Frontal cortex (tissue), 4 donors: ENCODE results near the gene OXSR1. TPM values are rescaled to one million over a fixed set of nuclear protein-coding genes. Genes with fewer than 3 reads are reported as not detected.
A peak's percentile ranks its signal among the peaks of the same experiment; 100 is the strongest.
"Not testable (repeated sequence)": the region's sequence is repeated elsewhere in the genome, so short reads cannot be mapped to it uniquely, and the experiment has no call there.

Experiments used
- DNase-seq, 2 donors: peaks; one replicate each; pipeline ENCODE4 v3.0.0; 2012; ENCODE audit warnings: low spot score in 2 of 2
- FAIRE-seq: peaks from 2 replicates; lab custom pipeline; 2012; peaks lifted over from hg19 to GRCh38; lab: Jason Lieb, UNC
- total RNA-seq: library from RNA; depleted of rRNA; stranded (reverse); fragments of >200 nt; gene quantifications from one replicate; pipeline ENCODE4 v1.2.3, GENCODE V29; 2014
- donor health status: control.
- donor health status: control.
- donor health status: control.

Gene OXSR1
- total RNA-seq, 1 donor from 2014 or later, result 51.0 TPM

DNA sequence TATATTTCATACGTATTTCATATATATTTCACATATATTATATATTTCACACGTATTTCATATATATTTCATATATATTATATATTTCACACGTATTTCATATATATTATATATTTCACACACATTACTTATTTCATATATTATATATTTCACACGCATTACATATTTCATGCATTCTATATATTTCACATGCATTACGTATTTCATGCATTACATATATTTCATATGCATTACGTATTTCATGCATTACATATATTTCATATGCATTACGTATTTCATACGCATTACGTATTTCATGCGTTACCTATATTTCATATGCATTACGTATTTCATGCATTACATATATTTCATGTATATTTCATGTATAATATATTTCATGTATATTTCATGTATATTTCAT lies 4.6 kb upstream of the OXSR1 start:
- DNase-seq, FAIRE-seq: not testable (repeated sequence)

DNA sequence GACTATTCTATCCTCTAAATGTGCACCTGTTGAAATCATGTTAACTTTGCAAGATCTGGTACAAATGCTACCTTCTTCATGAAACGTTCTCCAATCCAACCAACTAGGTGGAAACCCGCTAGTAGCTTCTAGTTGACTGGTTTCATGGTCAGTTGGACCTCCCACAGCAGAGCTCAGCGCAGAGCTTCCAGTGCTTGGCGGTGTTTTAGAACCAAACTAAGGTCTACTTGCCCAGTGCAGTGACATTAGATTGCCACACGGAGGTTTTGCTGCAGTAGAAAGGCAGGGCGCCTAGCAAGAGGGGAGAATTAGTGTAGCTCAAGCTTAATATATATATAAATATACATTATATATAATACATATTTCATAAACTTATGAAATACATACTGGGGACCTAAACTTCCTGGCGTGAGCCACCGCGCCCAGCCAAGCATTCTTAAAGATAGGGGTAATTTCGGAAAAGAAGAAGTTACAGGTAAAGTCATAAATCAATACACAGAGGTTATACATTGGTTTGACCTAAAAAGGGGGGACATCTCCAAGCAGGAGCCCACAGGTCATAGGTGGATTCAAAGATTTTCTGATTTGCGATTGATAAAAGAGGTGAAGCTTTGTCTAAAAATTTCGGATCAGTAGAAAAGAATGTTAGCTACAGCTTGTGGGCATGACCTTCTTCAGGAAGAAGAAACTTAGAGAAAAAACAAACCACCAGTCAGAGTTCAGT lies 2.1 kb upstream of the OXSR1 start:
- FAIRE-seq, result no peak
- DNase-seq, result no peak

DNA sequence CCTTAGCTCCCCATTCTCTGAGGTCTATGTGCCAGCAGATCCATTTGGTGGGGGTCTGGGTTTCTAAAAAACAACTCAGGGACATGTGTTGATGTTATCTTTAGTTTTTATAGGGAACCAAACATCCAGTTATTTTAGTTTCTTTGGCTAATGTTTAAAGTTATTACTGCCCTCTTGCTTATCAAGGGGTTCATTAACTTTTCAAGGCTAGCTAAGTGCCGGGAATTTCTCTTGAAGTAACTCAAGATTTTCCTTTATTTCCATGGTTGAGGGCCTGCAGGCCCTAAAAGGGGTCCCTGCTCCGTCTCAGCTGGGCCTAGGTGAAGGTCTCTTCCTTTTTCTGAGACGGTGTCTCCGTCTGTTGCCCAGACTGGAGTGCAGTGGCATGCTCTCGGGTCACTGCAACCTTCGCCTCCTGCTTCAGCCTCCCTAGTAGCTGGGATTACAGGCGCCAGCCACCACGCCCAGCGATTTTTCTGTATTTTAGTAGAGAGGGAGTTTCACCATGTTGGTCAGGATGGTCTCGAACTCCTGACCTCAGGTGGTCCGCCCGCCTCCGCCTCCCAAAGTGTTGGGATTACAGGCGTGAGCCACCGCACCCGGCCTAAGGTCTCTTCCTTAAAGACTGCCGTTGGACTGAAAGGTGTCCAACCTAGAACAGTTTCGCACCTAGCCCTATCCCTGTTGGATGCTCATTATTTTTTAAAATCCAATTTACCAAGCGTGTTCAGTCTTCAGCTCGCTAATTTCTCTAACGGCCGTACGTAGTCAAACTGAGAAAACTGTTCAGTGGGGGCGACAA lies 1.3 kb upstream of the OXSR1 start:
- no peak for FAIRE-seq

DNA sequence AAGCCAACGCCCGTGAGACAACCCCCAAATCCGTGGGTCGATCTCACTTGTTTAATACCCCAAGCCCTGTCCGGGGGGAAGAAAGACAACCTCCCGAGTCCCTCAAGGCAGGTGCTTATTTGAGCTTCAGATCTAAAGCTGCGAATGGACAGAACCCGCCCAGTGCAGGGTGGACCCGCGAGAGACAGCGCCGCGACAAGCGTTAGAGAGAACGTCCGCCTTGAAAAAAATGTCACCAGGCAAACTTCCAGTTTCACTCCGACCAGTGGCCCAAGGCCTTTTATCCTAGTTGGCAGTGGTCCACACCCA lies 740 bp upstream of the OXSR1 start:
- no peak for FAIRE-seq
- no peak for DNase-seq

More for the DNA sequence above, 1.3 kb upstream of the OXSR1 start:
- no peak for DNase-seq

DNA sequence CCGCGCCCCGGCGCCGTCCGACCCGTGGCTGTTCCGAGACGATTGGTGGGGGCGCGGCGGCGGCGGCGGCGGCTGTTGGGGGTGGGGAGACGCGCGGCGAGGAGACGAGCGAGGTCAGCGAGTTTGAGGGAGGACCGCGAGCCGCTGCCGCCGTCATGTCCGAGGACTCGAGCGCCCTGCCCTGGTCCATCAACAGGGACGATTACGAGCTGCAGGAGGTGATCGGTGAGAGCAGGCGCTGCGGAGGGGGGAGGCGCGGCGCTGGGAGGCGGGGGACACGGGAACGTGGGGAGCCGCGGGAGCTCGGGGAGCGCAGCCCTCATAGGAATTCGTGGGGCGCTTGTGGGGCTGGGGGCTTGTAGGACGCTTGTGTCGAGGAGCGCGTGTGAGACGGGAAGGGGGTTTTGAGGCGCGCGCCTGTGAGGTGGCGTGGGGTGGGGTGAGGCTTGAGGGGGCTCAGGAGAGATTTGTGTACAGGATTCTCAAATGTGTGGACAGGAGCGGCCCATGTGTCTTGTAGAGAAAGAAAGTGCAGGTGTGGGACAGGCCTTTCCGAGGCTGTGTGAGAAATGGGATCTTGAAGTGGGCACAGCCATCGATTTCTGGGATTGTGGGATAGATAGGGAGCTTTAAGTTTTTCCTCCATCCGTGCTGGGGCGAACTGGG lies 518 bp downstream of the OXSR1 start:
- peak in 1 of 2 donors; percentile 66 for DNase-seq
- FAIRE-seq, result no peak

DNA sequence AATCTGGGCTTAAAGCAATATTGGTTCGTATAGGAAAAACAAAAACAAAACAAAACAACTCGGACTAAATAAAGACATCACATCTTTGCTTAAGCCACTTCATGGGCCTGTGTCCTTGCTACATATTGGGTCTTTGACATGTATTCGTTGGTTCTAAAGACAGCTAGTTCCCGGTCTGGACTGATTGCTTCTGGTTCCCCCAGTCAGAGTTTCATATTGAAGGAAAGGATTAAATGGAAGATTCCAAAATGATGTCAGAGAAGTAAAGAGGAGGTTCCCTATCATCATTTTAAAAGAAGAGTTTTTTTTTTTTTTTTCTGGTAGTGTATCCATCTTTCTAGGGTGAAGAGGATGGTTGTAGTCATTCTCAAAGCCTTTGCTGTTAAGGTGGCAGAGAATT lies 2.3 kb downstream of the OXSR1 start:
- no peak for DNase-seq
- FAIRE-seq, result no peak

DNA sequence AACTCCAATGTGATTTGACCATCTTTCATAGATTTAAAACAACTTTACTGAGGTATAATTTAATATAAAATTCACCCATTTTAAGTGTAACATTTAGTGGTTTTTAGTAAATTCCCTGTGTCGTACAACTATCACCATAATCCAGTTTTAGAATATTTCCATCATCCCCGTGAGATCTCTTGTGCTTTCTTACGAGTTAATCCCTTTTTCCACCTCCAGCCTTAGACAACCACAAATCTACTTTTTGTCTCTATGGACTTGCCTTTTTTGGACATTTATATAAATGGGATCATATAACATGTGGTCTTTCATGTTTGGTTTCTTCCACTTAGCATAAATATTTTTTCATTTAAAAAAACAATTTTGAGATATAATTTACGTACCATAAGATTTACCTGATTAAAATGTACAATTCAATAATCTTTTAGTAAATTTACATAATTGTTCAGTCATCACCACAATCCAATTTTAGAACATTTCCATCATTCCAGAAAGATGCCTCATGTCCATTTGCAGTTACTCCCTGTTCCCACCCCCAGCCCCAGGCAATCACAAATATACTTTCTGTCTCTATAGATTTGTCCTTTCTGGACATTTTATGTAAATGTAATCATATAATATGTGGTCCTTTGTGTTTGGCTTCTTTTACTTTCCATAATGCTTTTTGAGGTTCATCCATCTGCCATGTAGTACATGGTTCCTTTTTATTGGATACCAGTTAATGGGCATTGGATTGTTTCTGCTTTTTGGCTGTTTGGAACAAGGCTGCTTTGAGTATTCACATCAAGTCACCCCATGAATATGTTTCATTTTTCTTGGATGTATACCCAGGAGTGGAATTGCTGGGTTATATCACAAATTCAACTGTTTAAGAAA lies 3.1 kb downstream of the OXSR1 start:
- DNase-seq (no peak), FAIRE-seq (no peak)

DNA sequence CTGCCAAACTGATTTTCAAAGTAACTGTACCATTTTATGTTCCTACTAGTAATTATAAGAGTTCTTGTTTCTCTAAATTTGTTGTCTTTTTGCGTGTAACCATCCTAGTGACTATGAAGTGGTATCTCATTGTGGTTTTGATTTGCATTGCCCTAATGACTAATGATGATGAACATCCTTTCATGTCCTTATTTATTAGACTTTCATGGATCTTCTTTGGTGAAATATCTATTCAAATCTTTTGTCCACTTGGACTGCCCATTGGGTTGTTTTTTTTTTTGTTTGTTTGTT lies 3.6 kb downstream of the OXSR1 start:
- FAIRE-seq (no peak), DNase-seq (no peak)

DNA sequence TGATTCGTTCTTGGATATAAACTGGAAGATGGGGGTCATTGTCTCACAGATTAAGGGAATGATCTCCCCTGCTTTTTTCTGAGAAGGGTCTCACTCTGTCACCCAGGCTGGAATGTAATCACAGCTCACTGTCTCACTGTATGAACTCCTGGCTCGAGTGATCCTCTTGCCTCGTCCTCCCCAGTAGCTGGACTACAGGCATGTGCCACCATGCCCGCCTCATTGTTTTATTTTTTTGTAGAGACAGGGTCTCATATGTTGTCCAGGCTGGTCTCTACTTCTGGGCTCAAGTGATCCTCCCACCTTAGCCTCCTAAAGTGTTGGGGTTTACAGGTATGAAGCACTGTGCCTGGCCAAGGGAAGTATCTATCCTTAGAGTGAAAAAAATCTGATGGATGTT lies 5.4 kb downstream of the OXSR1 start:
- FAIRE-seq, result no peak
- no peak for DNase-seq

DNA sequence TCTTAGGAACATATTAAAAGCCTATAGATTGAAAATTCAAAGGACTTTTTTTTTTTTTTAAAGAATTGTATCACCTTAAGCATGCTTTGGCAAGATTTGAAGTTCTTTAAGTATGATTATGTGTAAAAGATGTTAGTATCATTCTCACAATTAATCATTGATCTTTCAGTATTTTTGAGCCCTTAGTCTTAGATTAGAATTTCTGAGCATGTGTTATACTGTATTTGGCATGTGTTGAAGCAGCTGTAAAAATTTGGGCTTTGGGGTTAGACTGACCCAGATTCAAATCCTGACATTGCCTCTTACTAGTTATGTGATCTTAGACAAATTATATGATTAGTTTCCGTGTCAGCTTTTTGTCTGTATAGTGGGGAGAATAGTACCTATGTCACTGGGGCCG lies 6.3 kb downstream of the OXSR1 start:
- FAIRE-seq (no peak), DNase-seq (no peak)

DNA sequence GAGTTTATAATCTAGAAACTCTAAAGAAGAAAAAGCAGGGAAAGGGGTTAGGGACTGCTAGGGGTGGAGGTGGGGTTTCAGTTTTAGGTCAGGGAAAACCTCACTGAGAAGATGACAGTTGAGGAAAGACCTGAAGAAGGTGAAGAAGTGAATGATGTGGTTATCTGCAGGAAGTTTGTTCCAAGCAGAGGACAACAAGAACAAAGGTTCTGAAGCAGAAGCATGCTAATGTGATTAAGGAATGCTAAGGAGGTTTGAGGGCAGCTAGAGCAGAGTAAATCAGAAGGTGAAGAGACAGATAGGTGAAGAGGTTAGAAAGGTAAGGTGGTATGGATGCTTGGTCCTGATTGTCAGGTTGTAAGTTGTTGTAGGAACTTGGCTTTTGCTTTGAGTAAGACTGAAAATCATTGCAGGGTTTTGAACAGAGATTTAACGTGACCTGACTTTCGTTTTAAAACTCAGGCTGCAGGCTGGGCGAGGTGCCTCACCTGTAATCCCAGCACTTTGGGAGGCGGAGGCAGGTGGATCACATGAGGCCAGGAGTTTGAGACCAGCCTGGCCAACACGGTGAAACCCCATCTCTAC lies 8.6 kb downstream of the OXSR1 start:
- DNase-seq (no peak), FAIRE-seq (no peak)

DNA sequence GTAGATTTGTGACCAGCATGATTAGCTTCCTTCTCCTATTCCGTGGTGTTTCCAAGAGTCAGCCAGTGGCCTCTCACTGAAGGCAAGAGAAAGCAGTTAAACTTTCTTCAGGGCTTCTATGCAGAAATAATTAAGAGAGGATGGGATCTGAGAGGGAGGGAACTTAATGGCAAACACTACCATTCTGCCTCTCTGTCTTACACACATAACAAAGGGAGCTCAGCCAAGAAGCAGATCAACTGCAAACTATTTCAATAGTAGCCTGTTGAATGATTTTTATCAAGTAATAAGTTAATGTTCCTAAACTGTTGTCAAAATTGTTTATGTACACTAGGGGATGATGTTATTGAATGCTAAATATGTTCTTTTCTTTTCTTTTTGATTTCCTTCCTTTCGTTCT lies 11.8 kb downstream of the OXSR1 start:
- FAIRE-seq, result no peak
- DNase-seq, result no peak

DNA sequence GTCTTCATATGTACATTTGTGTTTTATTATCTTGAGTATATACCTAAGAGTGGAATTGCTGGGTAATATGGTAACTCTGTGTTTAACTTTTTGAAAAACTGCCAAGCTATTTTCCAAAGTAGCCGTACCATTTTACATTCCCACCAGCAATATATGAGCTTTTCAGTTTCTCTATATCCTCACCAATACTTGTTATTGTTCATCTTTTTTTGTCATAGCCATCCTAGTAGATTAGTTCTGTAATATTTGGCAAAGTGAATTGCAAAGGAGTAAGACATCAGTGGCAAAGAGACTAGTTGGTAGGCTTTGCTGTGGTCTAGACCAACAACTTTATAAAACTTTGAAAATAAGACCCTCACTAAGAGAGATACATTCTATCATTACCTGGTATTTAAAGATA lies 21.4 kb downstream of the OXSR1 start:
- DNase-seq, result no peak
- FAIRE-seq, result no peak

DNA sequence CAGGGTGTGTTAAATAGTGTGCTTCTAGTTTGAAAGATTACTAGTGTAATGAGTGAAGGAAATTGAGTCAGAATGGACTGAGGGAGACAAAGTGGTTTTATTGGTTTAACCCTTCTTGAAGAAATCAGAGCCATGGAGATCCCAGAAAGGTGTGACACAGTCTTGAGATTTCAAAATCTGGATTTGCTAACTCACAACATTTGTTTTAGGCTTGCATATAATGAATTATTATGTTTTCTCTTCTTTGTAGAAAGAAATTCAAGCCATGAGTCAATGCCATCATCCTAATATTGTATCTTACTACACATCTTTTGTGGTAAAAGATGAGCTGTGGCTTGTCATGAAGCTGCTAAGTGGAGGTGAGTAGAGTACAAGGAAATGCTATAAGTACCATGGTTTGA lies 25.1 kb downstream of the OXSR1 start:
- no peak for FAIRE-seq

DNA sequence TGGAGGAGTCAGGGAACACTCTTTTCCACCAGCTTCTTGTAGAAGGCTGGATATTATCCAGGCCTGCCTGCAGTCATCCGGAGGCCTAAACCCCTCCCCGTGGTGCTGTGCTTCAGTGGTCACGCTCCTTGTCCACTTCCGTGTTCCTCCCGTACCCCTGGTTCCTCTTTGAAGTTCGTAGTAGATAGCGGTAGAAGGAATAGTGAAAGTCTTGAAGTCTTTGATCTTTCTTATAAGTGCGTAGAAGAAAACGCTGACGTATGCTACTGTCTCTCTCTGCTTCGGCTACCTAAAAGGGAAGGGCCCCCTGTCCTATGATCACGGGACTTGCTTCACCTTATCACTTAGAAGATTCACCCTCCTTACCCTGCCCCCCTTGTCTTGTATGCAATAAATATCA lies 37.6 kb downstream of the OXSR1 start:
- not testable (repeated sequence) for FAIRE-seq, DNase-seq

More for the DNA sequence above, 25.1 kb downstream of the OXSR1 start:
- no peak for DNase-seq

DNA sequence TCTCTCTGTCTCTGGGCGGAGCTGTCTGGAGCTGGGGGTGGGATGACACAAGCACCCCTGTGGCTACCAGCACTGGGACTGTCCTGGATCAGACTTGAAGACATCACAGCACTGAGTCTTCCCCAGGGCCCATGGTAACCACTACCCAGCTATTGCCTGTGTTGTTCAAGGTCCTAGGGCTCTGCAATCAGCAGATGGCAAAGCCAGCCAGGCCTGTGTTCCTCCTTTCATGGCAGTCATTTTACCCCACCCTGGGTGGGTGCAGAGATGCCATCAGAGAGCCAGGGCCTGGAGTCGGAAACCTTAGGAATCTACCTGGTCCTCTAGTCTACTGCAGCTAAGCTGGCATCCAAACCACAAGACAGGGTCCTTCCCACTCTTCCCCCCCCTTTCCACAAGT lies 38.4 kb downstream of the OXSR1 start:
- FAIRE-seq, result no peak
- DNase-seq, result no peak

DNA sequence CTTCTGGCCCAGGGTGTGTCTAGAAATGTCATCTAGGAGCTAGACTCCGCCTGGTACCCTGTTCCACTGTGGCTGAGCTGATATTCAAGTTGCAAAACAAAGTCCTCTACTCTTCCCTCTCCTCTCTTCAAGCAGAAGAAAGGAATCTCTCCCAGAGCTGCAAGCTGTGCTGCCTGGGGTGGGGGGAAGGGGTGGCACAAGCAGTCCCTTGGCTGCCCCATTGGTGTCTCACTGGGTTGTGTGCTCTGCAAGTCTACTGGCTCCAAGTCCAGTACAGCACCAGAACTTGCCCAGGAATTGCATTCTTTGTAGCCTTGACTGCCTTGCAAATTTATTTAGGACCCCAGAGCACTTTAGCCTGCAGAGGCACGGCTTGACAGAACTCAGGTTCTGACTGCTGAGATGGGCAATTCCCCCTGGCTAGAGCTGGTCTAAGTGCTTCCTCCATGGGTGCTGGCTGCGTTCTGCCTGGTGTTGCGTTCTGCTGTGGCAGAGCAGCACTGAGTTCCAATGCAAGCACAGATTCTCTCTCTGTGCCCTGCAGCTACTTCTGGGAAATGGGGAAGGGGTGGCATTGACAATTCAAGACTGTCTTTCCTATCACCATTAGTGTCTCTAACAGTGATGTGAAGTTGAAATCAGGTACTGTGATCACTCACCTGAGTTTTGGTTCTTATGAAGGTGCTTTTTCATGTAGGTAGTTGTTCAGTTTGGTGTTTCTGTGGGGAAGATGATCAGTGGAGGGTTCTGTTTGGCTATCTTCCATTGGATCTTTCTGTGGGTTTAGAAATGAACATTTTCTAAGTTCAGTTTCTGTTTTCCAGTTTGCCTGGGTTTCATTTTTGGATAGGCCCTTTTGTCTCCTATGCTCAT lies 39.5 kb downstream of the OXSR1 start:
- DNase-seq (no peak), FAIRE-seq (no peak)

DNA sequence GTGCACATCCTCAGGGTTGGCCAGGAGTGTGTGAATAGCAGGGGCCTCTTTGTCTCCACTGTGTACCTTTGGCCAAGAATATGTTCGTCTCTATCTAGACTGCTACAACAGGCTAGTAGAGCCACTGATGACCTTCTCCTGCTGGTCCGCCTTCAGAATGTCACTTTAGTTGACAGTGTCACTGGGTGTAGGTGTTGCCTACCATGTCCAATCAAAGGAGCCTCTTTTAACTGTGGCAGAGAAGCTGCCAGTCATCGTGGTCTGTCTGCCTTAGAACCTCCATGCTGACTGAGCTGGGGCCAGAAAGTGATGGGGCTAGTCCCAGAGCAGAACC lies 40.1 kb downstream of the OXSR1 start:
- DNase-seq (no peak), FAIRE-seq (no peak)
